Neural cell (in vitro differentiated cells): ENCODE data around the gene TIMM17A.

ENCODE experiments used
- CTCF ChIP-seq: fragments of 450-650 bp; IDR thresholded peaks from 2 replicates; pipeline ENCODE4 v1.5.1; 2014; ENCODE audit warnings: antibody characterized with exemption, mild to moderate bottlenecking, moderate library complexity; ENCODE audit not compliant: poor library complexity, severe bottlenecking
- EZH2 ChIP-seq: fragments of 200-600, 300-800 bp; shearing (Covaris generic), sonication (generic); IDR thresholded peaks from 2 replicates; pipeline ENCODE4 v1.6.1; 2014; ENCODE audit warnings: antibody characterized with exemption, low read length, borderline replicate concordance, mild to moderate bottlenecking; ENCODE audit not compliant: insufficient read depth, poor library complexity, severe bottlenecking
- RAD21 ChIP-seq: fragments of 450-650 bp; conservative IDR thresholded peaks from 2 replicates; pipeline ENCODE4 v1.6.1; 2014; ENCODE audit warnings: antibody characterized with exemption, mild to moderate bottlenecking, moderate library complexity

GRCh38 chr1:201954263-201955008 is 867 bp upstream of the TIMM17A start:
- no peak for TF ChIP-seq CTCF
- TF ChIP-seq EZH2, result no peak
- TF ChIP-seq RAD21, result no peak
